Lower leg skin (tissue), 3 donors: ENCODE data around the gene NMU.

Experiments
- POLR2A ChIP-seq, 2 donors: fragments of 450-650 bp; IDR thresholded peaks; one replicate each; pipeline ENCODE4 v1.6.1; 2016 to 2017; ENCODE audit warnings: antibody characterized with exemption in 2 of 2, mild to moderate bottlenecking in 1 of 2, moderate library complexity in 1 of 2
- TF ChIP-seq, protein P1 (sequence below), 3 donors: fragments of 450-650 bp; IDR thresholded peaks; one replicate each; pipeline ENCODE4 v1.5.1; 2016; ENCODE audit warnings: antibody characterized with exemption in 3 of 3, mild to moderate bottlenecking in 3 of 3, moderate library complexity in 2 of 3

DNA sequence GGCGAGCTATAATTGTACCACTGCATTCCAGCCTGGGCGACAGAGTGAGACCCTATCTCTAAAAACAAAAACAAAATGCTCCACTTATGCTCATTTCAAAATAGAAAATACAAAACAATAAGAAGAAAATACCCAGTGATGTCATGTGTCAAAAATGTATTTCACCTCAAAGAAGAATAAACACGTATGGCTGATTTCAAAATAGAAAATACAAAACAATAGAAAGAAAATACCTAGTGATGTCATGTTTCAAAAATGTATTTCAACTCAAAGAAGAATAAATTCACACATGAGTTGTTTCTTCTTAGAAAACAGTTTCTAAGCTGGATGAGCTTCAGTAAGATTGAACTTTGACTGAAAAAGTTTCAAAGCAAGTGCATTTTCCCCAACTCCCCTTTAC is 23.8 kb downstream of the NMU start:
- TF ChIP-seq, protein P1, sequence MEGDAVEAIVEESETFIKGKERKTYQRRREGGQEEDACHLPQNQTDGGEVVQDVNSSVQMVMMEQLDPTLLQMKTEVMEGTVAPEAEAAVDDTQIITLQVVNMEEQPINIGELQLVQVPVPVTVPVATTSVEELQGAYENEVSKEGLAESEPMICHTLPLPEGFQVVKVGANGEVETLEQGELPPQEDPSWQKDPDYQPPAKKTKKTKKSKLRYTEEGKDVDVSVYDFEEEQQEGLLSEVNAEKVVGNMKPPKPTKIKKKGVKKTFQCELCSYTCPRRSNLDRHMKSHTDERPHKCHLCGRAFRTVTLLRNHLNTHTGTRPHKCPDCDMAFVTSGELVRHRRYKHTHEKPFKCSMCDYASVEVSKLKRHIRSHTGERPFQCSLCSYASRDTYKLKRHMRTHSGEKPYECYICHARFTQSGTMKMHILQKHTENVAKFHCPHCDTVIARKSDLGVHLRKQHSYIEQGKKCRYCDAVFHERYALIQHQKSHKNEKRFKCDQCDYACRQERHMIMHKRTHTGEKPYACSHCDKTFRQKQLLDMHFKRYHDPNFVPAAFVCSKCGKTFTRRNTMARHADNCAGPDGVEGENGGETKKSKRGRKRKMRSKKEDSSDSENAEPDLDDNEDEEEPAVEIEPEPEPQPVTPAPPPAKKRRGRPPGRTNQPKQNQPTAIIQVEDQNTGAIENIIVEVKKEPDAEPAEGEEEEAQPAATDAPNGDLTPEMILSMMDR (IDR thresholded peaks at IDR 0.05), result no peak
- TF ChIP-seq POLR2A (IDR thresholded peaks at IDR 0.05), result no peak
